Breast epithelium (tissue), 3 donors: ENCODE measurements around the gene SYNRG.

ENCODE experiments used
- CTCF ChIP-seq, 3 donors: fragments of 450-650 bp; IDR thresholded peaks; one replicate each; pipeline ENCODE4 v1.5.1; 2016 to 2017; ENCODE audit warnings: antibody characterized with exemption in 3 of 3, mild to moderate bottlenecking in 3 of 3, moderate library complexity in 3 of 3
- POLR2A ChIP-seq: fragments of 450-650 bp; IDR thresholded peaks from one replicate; pipeline ENCODE4 v1.6.1; 2016; ENCODE audit warnings: antibody characterized with exemption, mild to moderate bottlenecking, moderate library complexity
- POLR2AphosphoS5 ChIP-seq, 3 donors: sonication (generic); formaldehyde crosslinking; IDR thresholded peaks; one replicate each; pipeline ENCODE4 v1.6.1; 2017; ENCODE audit warnings: antibody characterized with exemption in 3 of 3

- TF ChIP-seq CTCF (IDR thresholded peaks at IDR 0.05) (no peak), POLR2A (no peak), POLR2AphosphoS5 (IDR thresholded peaks at IDR 0.05) (no peak)
Observed at GRCh38 chr17:37614391-37614790, 5.2 kb upstream of the SYNRG start.
